HepG2 (cell line): ENCODE results near the gene GSAP. TPM values are rescaled to one million over a fixed set of nuclear protein-coding genes. Genes with fewer than 3 reads are reported as not detected.

Source experiments
- ADNP ChIP-seq: sonication (generic); formaldehyde crosslinking; IDR thresholded peaks from 2 replicates; pipeline ENCODE4 v1.4.0; 2020; ENCODE audit warnings: missing genetic modification reagents
- CCDC6 ChIP-seq: sonication (generic); formaldehyde crosslinking; IDR thresholded peaks from 2 replicates; pipeline ENCODE4 v1.8.1; 2022; ENCODE audit warnings: mild to moderate bottlenecking, missing genetic modification reagents, moderate library complexity
- KLF16 ChIP-seq, 2 experiments: sonication (generic) in 1 of 2; formaldehyde crosslinking in 1 of 2; IDR thresholded peaks; 2 replicates each; pipeline versions ENCODE4 v1.6.1 to v1.8.0; 2016 to 2023; ENCODE audit warnings: missing genetic modification reagents in 2 of 2, missing compliant biosample characterization in 1 of 2
- MATR3 ChIP-seq: sonication (generic); formaldehyde crosslinking; IDR thresholded peaks from 2 replicates; pipeline ENCODE4 v1.4.0; 2020; ENCODE audit warnings: missing genetic modification reagents
- RFX1 ChIP-seq: fragments of 450-650 bp; IDR thresholded peaks from 2 replicates; pipeline ENCODE4 v1.6.1; 2017
- RFXANK ChIP-seq: IDR thresholded peaks from 2 replicates; pipeline ENCODE4 v1.6.1; 2016
- ZNF317 ChIP-seq: sonication (generic); formaldehyde crosslinking; IDR thresholded peaks from 2 replicates; pipeline ENCODE4 v1.5.0; 2020; ENCODE audit warnings: mild to moderate bottlenecking, missing genetic modification reagents
- ZNF761 ChIP-seq: sonication (generic); formaldehyde crosslinking; conservative IDR thresholded peaks from 2 replicates; pipeline ENCODE4 v1.4.0; 2020; ENCODE audit warnings: mild to moderate bottlenecking, missing genetic modification reagents
- ZSCAN25 ChIP-seq: sonication (generic); formaldehyde crosslinking; IDR thresholded peaks from 2 replicates; pipeline ENCODE4 v1.8.0; 2022; ENCODE audit warnings: mild to moderate bottlenecking, missing genetic modification reagents
- polyA plus RNA-seq, 8 experiments: library from polyadenylated mRNA; depleted of rRNA in 3 of 8; stranded (reverse) in 7 of 8; unstranded in 1 of 8; fragments of >200 nt; fragmentation: Illumina TruSeq in 4 of 8; extraction: Trizol in 4 of 8; gene quantifications; 2 replicates each; pipeline versions ENCODE4 v1.2.1 to v1.2.3, GENCODE V29; 2011 to 2016; ENCODE audit warnings: low read depth in 4 of 8, missing spikeins in 1 of 8, mixed read lengths in 1 of 8; ENCODE audit not compliant: insufficient read depth in 1 of 8
- total RNA-seq, 5 experiments: library from RNA; depleted of rRNA; stranded (reverse); fragments of >200 nt; fragmentation: Illumina TruSeq; extraction: Trizol; gene quantifications; 2 replicates each; pipeline ENCODE4 v1.2.3, GENCODE V29; 2016; ENCODE audit warnings: low read depth in 1 of 5
- TF ChIP-seq, protein P1 (sequence below): sonication (generic); formaldehyde crosslinking; IDR thresholded peaks from 2 replicates; pipeline ENCODE4 v1.4.0; 2020; ENCODE audit warnings: mild to moderate bottlenecking, missing genetic modification reagents
- TF ChIP-seq, protein P2 (sequence below): IDR thresholded peaks from 2 replicates; pipeline ENCODE4 v1.6.1; 2016; ENCODE audit warnings: low read depth, missing genetic modification reagents, missing compliant biosample characterization
- TF ChIP-seq, protein P3 (sequence below): sonication (generic); formaldehyde crosslinking; IDR thresholded peaks from 2 replicates; pipeline ENCODE4 v1.4.0; 2020; ENCODE audit warnings: missing genetic modification reagents
- TF ChIP-seq, protein P4 (sequence below): sonication (generic); formaldehyde crosslinking; conservative IDR thresholded peaks from 2 replicates; pipeline ENCODE4 v1.8.1; 2023; ENCODE audit warnings: missing genetic modification reagents

The GSAP gene
- total and polyA plus RNA-seq, 2 of the 13 experiments (the other 11 are each of a cell fraction or from before 2014, with no cell fraction given) = 34.6 to 40.6 TPM

DNA sequence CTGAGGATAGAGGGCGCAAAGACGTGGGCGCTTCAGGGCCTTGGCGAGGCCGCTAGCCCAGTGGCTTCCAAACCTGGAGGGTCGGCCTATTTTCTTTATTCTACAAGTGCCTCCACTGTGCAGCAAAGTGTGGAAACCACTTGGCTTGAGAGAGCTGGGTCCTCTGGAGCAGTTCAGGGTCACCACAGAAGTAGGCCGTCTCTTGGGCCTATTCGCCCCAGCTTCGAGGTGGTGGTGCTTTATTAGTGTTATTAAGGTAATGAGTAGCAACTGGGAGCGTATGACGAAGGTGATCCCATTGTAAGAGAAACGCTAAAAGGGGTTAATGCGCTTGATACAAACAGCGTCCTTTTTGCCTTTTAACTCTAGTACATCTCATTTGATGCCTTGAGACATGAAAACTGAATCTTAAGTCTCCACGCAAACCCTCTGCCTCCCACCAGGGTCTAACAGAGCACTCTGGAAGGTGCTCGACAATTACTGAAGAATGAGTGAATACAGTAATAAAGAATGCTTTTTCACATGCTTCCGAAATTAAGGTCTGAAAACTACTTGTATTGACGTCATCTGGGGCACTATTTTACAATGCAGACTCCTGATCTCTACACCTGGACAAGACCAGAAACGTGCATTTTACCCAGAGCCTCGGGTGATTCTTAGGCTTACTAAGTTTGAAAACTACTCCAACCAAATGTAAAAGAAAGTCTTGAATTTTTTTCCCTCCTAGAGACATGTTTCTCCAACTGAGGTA, 647 bp upstream of the GSAP start (continued):
- TF ChIP-seq, protein P1, sequence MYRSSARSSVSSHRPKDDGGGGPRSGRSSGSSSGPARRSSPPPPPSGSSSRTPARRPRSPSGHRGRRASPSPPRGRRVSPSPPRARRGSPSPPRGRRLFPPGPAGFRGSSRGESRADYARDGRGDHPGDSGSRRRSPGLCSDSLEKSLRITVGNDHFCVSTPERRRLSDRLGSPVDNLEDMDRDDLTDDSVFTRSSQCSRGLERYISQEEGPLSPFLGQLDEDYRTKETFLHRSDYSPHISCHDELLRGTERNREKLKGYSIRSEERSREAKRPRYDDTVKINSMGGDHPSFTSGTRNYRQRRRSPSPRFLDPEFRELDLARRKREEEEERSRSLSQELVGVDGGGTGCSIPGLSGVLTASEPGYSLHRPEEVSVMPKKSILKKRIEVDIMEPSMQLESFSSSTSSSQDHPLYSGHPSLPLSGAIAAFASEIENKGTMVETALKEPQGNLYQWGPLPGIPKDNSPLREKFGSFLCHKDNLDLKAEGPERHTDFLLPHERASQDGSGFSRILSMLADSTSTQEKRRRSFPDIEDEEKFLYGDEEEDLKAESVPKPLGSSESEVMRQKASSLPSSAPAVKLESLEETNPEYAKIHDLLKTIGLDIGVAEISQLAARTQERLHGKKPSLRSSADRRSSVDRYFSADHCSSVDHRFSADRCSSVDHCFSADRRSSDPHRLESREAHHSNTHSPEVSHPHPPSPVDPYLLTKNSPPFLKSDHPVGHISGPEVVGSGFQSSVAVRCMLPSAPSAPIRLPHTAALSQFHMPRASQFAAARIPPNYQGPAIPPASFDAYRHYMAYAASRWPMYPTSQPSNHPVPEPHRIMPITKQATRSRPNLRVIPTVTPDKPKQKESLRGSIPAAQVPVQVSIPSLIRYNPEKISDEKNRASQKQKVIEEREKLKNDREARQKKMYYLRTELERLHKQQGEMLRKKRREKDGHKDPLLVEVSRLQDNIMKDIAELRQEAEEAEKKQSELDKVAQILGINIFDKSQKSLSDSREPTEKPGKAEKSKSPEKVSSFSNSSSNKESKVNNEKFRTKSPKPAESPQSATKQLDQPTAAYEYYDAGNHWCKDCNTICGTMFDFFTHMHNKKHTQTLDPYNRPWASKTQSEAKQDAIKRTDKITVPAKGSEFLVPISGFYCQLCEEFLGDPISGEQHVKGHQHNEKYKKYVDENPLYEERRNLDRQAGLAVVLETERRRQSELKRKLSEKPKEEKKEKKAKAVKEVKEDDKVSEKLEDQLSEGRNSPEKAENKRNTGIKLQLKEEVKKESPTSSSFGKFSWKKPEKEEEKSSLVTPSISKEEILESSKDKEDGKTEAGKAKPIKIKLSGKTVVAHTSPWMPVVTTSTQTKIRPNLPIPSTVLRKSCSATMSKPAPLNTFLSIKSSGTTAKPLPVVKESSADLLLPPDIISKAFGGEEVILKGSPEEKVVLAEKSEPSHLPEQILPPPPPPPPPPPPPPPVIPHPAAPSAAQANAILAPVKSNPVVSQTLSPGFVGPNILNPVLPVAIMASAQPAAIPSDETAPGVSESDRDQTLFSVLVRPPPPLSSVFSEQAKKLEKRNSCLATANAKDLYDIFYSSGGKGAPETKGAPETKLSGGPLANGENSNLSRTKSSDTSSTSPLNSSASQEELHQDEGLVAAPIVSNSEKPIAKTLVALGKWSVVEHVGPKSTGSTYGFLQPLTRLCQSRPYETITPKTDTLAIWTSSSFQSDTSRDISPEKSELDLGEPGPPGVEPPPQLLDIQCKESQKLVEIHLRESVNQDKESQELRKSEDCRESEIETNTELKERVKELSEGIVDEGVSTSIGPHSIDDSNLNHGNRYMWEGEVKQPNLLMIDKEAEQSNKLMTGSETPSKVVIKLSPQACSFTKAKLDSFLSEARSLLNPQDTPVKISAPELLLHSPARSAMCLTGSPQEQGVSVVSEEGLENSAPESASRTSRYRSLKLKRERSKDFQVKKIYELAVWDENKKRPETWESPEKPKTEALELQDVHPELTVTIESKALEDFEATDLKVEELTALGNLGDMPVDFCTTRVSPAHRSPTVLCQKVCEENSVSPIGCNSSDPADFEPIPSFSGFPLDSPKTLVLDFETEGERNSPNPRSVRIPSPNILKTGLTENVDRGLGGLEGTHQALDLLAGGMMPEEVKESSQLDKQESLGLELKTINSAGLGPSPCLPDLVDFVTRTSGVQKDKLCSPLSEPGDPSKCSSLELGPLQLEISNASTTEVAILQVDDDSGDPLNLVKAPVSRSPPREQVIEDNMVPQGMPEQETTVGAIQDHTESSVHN (CRISPR knock-in tag) = no peak
- TF ChIP-seq MATR3 (CRISPR knock-in tag) (no peak), KLF16 (CRISPR knock-in tag; IDR thresholded peaks at IDR 0.05) (no peak), ZSCAN25 (CRISPR knock-in tag) (peak; percentile 19; the same call in 1 of the 2 replicates), RFX1 (no peak), ZNF317 (CRISPR knock-in tag) (peak; percentile 58; the same call in 1 of the 2 replicates), RFXANK (CRISPR knock-in tag) (no peak), ADNP (CRISPR knock-in tag) (no peak), ZNF761 (CRISPR knock-in tag) (no peak), CCDC6 (CRISPR knock-in tag) (0 out of 2 replicates have a peak, but pooled peaks have one; percentile 19)
- TF ChIP-seq, protein P2, sequence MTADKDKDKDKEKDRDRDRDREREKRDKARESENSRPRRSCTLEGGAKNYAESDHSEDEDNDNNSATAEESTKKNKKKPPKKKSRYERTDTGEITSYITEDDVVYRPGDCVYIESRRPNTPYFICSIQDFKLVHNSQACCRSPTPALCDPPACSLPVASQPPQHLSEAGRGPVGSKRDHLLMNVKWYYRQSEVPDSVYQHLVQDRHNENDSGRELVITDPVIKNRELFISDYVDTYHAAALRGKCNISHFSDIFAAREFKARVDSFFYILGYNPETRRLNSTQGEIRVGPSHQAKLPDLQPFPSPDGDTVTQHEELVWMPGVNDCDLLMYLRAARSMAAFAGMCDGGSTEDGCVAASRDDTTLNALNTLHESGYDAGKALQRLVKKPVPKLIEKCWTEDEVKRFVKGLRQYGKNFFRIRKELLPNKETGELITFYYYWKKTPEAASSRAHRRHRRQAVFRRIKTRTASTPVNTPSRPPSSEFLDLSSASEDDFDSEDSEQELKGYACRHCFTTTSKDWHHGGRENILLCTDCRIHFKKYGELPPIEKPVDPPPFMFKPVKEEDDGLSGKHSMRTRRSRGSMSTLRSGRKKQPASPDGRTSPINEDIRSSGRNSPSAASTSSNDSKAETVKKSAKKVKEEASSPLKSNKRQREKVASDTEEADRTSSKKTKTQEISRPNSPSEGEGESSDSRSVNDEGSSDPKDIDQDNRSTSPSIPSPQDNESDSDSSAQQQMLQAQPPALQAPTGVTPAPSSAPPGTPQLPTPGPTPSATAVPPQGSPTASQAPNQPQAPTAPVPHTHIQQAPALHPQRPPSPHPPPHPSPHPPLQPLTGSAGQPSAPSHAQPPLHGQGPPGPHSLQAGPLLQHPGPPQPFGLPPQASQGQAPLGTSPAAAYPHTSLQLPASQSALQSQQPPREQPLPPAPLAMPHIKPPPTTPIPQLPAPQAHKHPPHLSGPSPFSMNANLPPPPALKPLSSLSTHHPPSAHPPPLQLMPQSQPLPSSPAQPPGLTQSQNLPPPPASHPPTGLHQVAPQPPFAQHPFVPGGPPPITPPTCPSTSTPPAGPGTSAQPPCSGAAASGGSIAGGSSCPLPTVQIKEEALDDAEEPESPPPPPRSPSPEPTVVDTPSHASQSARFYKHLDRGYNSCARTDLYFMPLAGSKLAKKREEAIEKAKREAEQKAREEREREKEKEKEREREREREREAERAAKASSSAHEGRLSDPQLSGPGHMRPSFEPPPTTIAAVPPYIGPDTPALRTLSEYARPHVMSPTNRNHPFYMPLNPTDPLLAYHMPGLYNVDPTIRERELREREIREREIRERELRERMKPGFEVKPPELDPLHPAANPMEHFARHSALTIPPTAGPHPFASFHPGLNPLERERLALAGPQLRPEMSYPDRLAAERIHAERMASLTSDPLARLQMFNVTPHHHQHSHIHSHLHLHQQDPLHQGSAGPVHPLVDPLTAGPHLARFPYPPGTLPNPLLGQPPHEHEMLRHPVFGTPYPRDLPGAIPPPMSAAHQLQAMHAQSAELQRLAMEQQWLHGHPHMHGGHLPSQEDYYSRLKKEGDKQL (CRISPR knock-in tag) = 0 out of 2 replicates have a peak, but pooled peaks have one; percentile 30
- TF ChIP-seq, protein P3, sequence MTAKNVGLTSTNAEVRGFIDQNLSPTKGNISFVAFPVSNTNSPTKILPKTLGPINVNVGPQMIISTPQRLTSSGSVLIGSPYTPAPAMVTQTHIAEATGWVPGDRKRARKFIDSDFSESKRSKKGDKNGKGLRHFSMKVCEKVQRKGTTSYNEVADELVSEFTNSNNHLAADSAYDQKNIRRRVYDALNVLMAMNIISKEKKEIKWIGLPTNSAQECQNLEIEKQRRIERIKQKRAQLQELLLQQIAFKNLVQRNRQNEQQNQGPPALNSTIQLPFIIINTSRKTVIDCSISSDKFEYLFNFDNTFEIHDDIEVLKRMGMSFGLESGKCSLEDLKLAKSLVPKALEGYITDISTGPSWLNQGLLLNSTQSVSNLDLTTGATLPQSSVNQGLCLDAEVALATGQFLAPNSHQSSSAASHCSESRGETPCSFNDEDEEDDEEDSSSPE (CRISPR knock-in tag) = no peak
- TF ChIP-seq, protein P4, sequence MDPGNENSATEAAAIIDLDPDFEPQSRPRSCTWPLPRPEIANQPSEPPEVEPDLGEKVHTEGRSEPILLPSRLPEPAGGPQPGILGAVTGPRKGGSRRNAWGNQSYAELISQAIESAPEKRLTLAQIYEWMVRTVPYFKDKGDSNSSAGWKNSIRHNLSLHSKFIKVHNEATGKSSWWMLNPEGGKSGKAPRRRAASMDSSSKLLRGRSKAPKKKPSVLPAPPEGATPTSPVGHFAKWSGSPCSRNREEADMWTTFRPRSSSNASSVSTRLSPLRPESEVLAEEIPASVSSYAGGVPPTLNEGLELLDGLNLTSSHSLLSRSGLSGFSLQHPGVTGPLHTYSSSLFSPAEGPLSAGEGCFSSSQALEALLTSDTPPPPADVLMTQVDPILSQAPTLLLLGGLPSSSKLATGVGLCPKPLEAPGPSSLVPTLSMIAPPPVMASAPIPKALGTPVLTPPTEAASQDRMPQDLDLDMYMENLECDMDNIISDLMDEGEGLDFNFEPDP (CRISPR knock-in tag) = no peak
